K562 (cell line): ENCODE results near the gene IRF6. TPM values are rescaled to one million over a fixed set of nuclear protein-coding genes. Genes with fewer than 3 reads are reported as not detected.

Experiments
- ARNT ChIP-seq, 2 experiments: fragments of 450-650 bp; IDR thresholded peaks; 2 replicates each; pipeline ENCODE4 v1.6.1; 2016; ENCODE audit warnings: mild to moderate bottlenecking in 1 of 2
- CAMTA2 ChIP-seq: fragments of 250-450 bp; sonication (Bioruptor Pico); conservative IDR thresholded peaks from 2 replicates; pipeline ENCODE4 v1.5.1; 2022
- ELF1 ChIP-seq: fragments of 200-800 bp; sonication (Bioruptor generic); IDR thresholded peaks from 2 replicates; pipeline ENCODE4 v1.6.1; 2016; ENCODE audit warnings: missing genetic modification characterization, missing compliant biosample characterization
- FOXK1 ChIP-seq: sonication (generic); formaldehyde crosslinking; IDR thresholded peaks from 2 replicates; pipeline ENCODE4 v1.8.0; 2022; ENCODE audit warnings: missing genetic modification reagents, mild to moderate bottlenecking, borderline replicate concordance
- HDAC8 ChIP-seq: fragments of 450-650 bp; IDR thresholded peaks from 2 replicates; pipeline ENCODE4 v1.6.1; 2016; ENCODE audit warnings: mild to moderate bottlenecking, missing genetic modification characterization, moderate library complexity, missing compliant biosample characterization
- LEF1 ChIP-seq: fragments of 450-650 bp; IDR thresholded peaks from 2 replicates; pipeline ENCODE4 v1.6.1; 2016; ENCODE audit warnings: mild to moderate bottlenecking
- MLX ChIP-seq, 2 experiments: fragments of 450-650 bp in 1 of 2; sonication (generic) in 1 of 2; formaldehyde crosslinking; conservative IDR thresholded peaks; 2 replicates each; pipeline versions ENCODE4 v1.4.0 to v1.8.1; 2020 to 2022; ENCODE audit warnings: mild to moderate bottlenecking in 1 of 2, missing genetic modification reagents in 1 of 2
- NEUROD1 ChIP-seq: fragments of 150-350 bp; IDR thresholded peaks from 2 replicates; pipeline ENCODE4 v1.6.1; 2014; ENCODE audit warnings: borderline replicate concordance, low read length, low read depth; ENCODE audit not compliant: partially characterized antibody
- NFATC3 ChIP-seq: fragments of 450-650 bp; IDR thresholded peaks from 2 replicates; pipeline ENCODE4 v1.6.1; 2017; ENCODE audit warnings: mild to moderate bottlenecking
- NRF1 ChIP-seq, 2 experiments: fragments of 450-650 bp; IDR thresholded peaks in 1 of 2; conservative IDR thresholded peaks in 1 of 2; 2 replicates each; pipeline ENCODE4 v1.6.1; 2014; ENCODE audit warnings: mild to moderate bottlenecking in 2 of 2
- POU5F1 ChIP-seq: fragments of 150-350 bp; IDR thresholded peaks from 2 replicates; pipeline ENCODE4 v1.6.1; 2014; ENCODE audit warnings: borderline replicate concordance, low read length, low read depth, mild to moderate bottlenecking; ENCODE audit not compliant: partially characterized antibody
- SMARCA4 ChIP-seq: fragments of 450-650 bp; IDR thresholded peaks from 2 replicates; pipeline ENCODE4 v1.6.1; 2016
- TAF1 ChIP-seq: IDR thresholded peaks from 2 replicates; pipeline ENCODE4 v1.6.1; 2011; ENCODE audit warnings: mild to moderate bottlenecking, low read length, moderate library complexity; ENCODE audit not compliant: insufficient read depth, control insufficient read depth, severe bottlenecking; ENCODE audit errors: extremely low read depth
- TARDBP ChIP-seq: fragments of 450-650 bp; IDR thresholded peaks from 2 replicates; pipeline ENCODE4 v1.6.1; 2016
- TBL1XR1 ChIP-seq, 2 experiments: IDR thresholded peaks; 2 replicates each; pipeline ENCODE4 v1.6.1; 2012; ENCODE audit warnings: improper control_type of control experiment in 2 of 2, low read length in 2 of 2, mild to moderate bottlenecking in 1 of 2
- ZBTB7A ChIP-seq: IDR thresholded peaks from 2 replicates; pipeline ENCODE4 v1.6.1; 2011; ENCODE audit warnings: low read depth, mild to moderate bottlenecking, low read length, moderate library complexity, borderline replicate concordance; ENCODE audit not compliant: control insufficient read depth
- ZNF75A ChIP-seq: fragments of 450-650 bp; formaldehyde crosslinking; IDR thresholded peaks from 2 replicates; pipeline ENCODE4 v1.4.0; 2020; ENCODE audit warnings: mild to moderate bottlenecking
- ZZZ3 ChIP-seq: fragments of 450-650 bp; IDR thresholded peaks from 2 replicates; pipeline ENCODE4 v1.6.1; 2016; ENCODE audit warnings: antibody characterized with exemption, mild to moderate bottlenecking, moderate library complexity
- polyA plus RNA-seq, 8 experiments: library from polyadenylated mRNA; depleted of rRNA in 4 of 8; stranded (reverse) in 5 of 8; unstranded in 3 of 8; fragments of >200 nt; fragmentation: Nextera tagmentation in 2 of 8; fragmentation: Illumina TruSeq in 1 of 8; extraction: Ambion mirVana in 2 of 8; extraction: Trizol in 1 of 8; gene quantifications; 2 replicates each; pipeline versions ENCODE4 v1.2.1 to v1.2.3, GENCODE V29; 2011 to 2014; ENCODE audit warnings: inconsistent platforms in 1 of 8, missing spikeins in 1 of 8
- total RNA-seq, 7 experiments: library from RNA; depleted of rRNA in 6 of 7; stranded (reverse); fragments of >200 nt in 6 of 7; fragmentation: Illumina TruSeq in 2 of 7; extraction: Trizol in 2 of 7; gene quantifications; 2 replicates each; pipeline versions ENCODE4 v1.2.1 to v1.2.3, GENCODE V29; 2011 to 2021; ENCODE audit warnings: low replicate concordance in 1 of 7
- TF ChIP-seq, protein P1 (sequence below): fragments of 250-450 bp; sonication (Bioruptor Pico); IDR thresholded peaks from 2 replicates; pipeline ENCODE4 v1.5.0; 2021; ENCODE audit warnings: mild to moderate bottlenecking, moderate library complexity
- TF ChIP-seq, protein P2 (sequence below): fragments of 250-450 bp; sonication (Bioruptor Pico); IDR thresholded peaks from 2 replicates; pipeline ENCODE4 v1.9.0; 2021; ENCODE audit warnings: mild to moderate bottlenecking, inconsistent platforms

IRF6 gene
- total and polyA plus RNA-seq, 9 of the 15 experiments (the other 6 are each of a cell fraction or from before 2014, with no cell fraction given), result 0.03 to 0.65 (median 0.17) TPM

- TF ChIP-seq TAF1 (peak; percentile 80), TARDBP (peak; percentile 67; the same call in 1 of the 2 replicates), NFATC3 (peak; percentile 44; the same call in 1 of the 2 replicates), FOXK1 (CRISPR knock-in tag) (peak; percentile 88; the same call in 1 of the 2 replicates), NEUROD1 (peak; percentile 60), MLX (CRISPR knock-in tag; conservative IDR thresholded peaks at IDR 0.05) (peak in 1 of 2 experiments; percentile 76; a peak in 1 of 4 replicates), CAMTA2 (CRISPR knock-in tag) (0 out of 2 replicates have a peak, but pooled peaks have one; percentile 65), NRF1 (conservative IDR thresholded peaks at IDR 0.05 in 1 of 2, IDR thresholded peaks at IDR 0.05 in 1 of 2) (peak; percentile 99), ELF1 (peak; percentile 96), SMARCA4 (peak; percentile 28; the same call in 1 of the 2 replicates), POU5F1 (peak; percentile 69), LEF1 (peak; percentile 43; the same call in 1 of the 2 replicates), ZZZ3 (0 out of 2 replicates have a peak, but pooled peaks have one; percentile 44), ZBTB7A (peak; percentile 80), ARNT (IDR thresholded peaks at IDR 0.05) (peak; percentile 52 to 53; a peak in 2 of 4 replicates), HDAC8 (tag) (peak; percentile 91), TBL1XR1 (IDR thresholded peaks at IDR 0.05; ENCODE audit: low read length in 2 of 2) (peak; percentile 91), ZNF75A (CRISPR knock-in tag) (no peak)
- TF ChIP-seq, protein P1, sequence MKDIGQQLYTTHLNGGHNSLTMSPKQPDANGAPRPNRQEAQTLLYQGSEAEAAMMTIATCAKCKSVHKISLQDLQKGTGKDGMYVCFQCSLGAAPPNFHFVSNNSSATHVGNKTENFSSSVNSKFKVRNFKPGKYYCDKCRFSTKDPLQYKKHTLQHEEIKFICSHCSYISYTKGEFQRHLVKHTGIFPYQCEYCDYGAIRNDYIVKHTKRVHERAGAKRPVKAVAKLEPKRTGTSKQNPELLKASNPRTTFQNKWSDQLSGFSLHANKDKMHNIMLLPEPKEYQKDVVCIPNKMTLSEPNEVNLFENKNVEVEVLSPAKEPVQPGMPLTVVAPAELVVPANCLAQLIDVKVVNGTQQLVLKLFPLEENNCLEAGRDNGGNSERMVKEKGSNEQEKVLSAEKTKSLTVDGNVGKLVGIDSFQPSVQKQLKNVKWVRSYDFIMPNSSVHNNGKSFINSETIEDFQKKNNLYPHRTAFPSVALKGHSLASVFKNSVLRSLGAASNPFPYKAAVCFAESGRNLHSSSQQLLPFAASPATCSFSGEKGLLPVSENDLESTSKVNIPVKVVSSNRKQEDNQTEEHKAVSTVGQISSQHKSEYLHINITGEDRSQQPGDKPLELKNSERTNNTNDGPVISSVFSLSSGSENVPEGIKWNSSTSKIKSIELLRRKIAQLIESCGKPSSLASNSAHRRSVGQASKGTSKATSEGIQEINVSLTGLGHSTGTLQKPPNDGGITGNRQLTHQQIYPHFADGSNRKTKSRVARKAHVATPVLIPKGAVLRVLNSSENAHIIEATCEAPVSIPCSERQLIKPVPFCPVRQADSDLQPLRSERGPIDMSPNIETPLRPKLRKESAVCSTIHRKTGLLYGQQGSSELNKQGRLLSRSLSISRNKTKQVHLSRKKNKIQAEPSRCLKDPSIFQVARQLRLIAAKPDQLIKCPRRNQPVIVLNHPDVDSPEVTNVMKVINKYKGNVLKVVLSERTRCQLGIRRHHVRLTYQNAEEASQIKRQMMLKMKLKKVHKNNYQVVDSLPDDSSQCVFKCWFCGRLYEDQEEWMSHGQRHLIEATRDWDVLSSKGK (CRISPR knock-in tag), result no peak
- TF ChIP-seq, protein P2, sequence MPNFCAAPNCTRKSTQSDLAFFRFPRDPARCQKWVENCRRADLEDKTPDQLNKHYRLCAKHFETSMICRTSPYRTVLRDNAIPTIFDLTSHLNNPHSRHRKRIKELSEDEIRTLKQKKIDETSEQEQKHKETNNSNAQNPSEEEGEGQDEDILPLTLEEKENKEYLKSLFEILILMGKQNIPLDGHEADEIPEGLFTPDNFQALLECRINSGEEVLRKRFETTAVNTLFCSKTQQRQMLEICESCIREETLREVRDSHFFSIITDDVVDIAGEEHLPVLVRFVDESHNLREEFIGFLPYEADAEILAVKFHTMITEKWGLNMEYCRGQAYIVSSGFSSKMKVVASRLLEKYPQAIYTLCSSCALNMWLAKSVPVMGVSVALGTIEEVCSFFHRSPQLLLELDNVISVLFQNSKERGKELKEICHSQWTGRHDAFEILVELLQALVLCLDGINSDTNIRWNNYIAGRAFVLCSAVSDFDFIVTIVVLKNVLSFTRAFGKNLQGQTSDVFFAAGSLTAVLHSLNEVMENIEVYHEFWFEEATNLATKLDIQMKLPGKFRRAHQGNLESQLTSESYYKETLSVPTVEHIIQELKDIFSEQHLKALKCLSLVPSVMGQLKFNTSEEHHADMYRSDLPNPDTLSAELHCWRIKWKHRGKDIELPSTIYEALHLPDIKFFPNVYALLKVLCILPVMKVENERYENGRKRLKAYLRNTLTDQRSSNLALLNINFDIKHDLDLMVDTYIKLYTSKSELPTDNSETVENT (CRISPR knock-in tag), result peak; percentile 58
Measured at GRCh38 chr1:209784265-209785169, 21.4 kb downstream of the IRF6 start, which contains the start of gene C1orf74 (continued).
